Measurements from ENCODE around the gene ZNF106.

GRCh38 chr15:42368096-42368495 lies 122.8 kb downstream of the ZNF106 start:
- TF ChIP-seq CTCF (IDR thresholded peaks at IDR 0.05), result no peak
- TF ChIP-seq POLR2A (IDR thresholded peaks at IDR 0.05), result no peak

Measured in adrenal gland (tissue), 5 donors.